Mucosa of gallbladder (tissue), 1 donor: Measurements from ENCODE around the gene GALNT10. TPM values are rescaled to one million over a fixed set of nuclear protein-coding genes. Genes with fewer than 3 reads are reported as not detected.

Experiments used
- DNase-seq: peaks from one replicate; pipeline ENCODE4 v3.0.0-alpha.2; 2020; ENCODE audit warnings: low spot score
- total RNA-seq: library from RNA; stranded (reverse); gene quantifications from one replicate; pipeline ENCODE4 v1.2.1, GENCODE V29; 2021
- donor health status: DM: no; HTN: no; CAD: no.

Gene GALNT10
- total RNA-seq, 1 donor from 2014 or later: 50.8 TPM

GRCh38 chr5:154178661-154179060 lies 11.9 kb upstream of the GALNT10 start:
- no peak for DNase-seq

- DNase-seq: no peak
These were observed 10.5 kb upstream of the GALNT10 start for GRCh38 chr5:154179846-154180710.

- no peak for DNase-seq
These were observed 9.4 kb upstream of the GALNT10 start for GRCh38 chr5:154181161-154181560.

- no peak for DNase-seq
These were observed 1.2 kb upstream of the GALNT10 start for GRCh38 chr5:154189256-154189818.

- peak; percentile 77 for DNase-seq
These were observed 526 bp upstream of the GALNT10 start for GRCh38 chr5:154189819-154190594.

GRCh38 chr5:154191467-154192261 lies 1.1 kb downstream of the GALNT10 start:
- no peak for DNase-seq

GRCh38 chr5:154193283-154193682 lies 2.8 kb downstream of the GALNT10 start:
- no peak for DNase-seq

GRCh38 chr5:154193701-154194121 lies 3.2 kb downstream of the GALNT10 start:
- DNase-seq: no peak

- DNase-seq: no peak
These were observed 4.1 kb downstream of the GALNT10 start for GRCh38 chr5:154194345-154195329.

GRCh38 chr5:154196281-154196680 lies 5.7 kb downstream of the GALNT10 start:
- DNase-seq: no peak

- no peak for DNase-seq
These were observed 6.6 kb downstream of the GALNT10 start for GRCh38 chr5:154196955-154197652.

- DNase-seq: peak; percentile 36
These were observed 7.4 kb downstream of the GALNT10 start for GRCh38 chr5:154197801-154198491.

GRCh38 chr5:154198611-154199230 lies 8.2 kb downstream of the GALNT10 start:
- no peak for DNase-seq

GRCh38 chr5:154199263-154199662 lies 8.7 kb downstream of the GALNT10 start:
- no peak for DNase-seq

GRCh38 chr5:154199671-154200220 lies 9.2 kb downstream of the GALNT10 start:
- no peak for DNase-seq

- no peak for DNase-seq
These were observed 9.7 kb downstream of the GALNT10 start for GRCh38 chr5:154200221-154200620.

GRCh38 chr5:154201108-154201769 lies 10.7 kb downstream of the GALNT10 start:
- DNase-seq: no peak
